EH (cell line): Measurements from ENCODE around the gene UPP2.

Experiments used
- DNase-seq: peaks from one replicate; pipeline ENCODE4 v3.0.0-alpha.2; 2015; ENCODE audit warnings: low read depth

Gene UPP2

DNA sequence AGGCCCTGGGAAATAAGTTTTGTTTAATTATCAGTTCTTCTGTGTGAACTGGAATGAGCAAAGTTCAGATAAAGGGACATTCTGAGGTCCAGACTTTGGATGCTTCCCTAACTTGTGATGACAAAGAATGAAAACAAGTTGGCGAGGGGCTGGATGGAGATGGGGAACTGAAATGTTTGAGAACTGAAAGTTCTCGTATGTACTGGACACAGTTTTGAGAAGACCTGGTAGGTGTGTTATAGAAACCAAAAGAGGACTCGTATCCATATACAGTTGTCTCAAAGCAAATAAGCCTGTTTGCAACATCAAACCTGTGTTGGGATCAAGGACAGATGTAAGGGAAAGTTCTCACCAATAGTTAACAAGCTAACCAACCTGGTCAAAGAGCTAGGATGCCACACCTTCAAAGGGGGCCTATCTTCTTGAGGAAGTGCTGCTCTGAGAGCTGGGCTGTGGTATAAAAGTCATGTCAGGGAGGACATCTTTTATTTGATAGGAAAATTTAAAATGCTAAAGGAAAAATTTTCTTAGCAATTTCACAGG is at the start of gene UPP2:
Gene UPP2 (plus strand): TSS at position 493 of the 543 bp plus-strand sequence. CDS start 188 bp downstream, outside the sequence.
- DNase-seq, result no peak

DNA sequence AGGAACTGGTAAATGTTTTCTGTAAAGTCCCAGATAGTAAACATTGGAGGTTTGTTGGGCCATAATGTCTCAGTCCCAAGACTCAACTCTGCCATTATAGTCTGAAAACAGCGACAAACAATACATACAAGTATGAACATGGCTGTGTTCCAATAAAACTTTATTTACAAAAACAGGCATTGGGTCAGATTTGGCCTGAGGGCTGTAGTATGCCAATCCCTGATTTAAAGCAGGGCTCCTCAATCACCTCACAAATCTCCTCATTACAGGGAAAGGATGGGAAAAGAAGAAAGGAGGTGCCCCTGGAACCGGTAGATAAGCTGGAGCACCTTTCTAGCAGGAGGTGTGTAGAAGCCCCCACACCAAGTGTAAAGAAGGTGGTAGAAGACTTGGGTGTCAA is 48.9 kb upstream of the UPP2 start:
- no peak for DNase-seq

DNA sequence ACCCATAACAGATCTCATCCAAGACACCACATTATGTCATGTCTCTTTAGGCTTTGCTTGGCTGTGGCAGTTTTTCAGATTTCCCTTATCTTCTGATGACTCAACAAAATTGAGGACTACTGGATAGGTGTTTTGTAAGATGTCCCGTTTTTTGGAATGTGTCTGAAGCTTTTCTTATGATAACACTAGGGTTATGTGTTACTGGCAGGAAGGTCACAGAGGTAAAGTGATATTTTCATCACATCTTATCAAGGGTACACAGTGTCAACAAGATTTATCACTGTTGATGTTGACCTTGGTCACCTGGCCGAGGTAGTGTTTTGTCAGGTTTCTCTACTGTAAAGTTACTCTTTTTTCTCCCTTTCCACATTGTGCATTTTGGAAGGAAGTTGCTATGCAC is 44.8 kb upstream of the UPP2 start:
- DNase-seq, result no peak

- no peak for DNase-seq
Observed at GRCh38 chr2:158060160-158060834, 41.4 kb upstream of the UPP2 start.

DNA sequence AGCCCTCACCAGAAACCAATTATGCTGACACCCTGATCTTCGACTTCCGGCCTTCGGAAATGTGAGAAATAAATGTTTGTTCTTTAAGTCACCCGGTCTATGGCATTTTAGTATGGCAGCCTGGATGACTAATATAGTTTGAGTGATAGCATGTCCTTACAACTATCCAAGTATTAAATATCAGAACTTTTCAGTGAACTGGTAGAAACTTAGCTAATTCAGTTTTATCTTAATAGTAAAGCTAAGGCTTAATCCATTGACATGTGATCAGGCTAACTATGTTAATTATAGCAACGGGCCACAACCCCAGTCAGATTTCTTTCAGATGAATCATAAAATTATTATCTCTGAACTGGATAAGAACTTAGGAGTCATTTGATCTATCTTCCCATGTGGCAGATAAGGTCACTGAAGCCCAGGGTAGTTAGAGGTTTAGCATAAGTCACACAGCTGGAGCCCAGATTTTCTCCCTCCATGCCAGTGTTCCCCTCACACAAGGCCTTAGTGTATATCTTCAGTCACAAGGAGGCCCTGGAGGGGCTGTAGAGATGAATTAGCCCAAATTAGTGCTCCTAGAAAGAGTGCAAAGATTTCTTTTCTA is 40.7 kb upstream of the UPP2 start:
- DNase-seq, result peak; percentile 46

DNA sequence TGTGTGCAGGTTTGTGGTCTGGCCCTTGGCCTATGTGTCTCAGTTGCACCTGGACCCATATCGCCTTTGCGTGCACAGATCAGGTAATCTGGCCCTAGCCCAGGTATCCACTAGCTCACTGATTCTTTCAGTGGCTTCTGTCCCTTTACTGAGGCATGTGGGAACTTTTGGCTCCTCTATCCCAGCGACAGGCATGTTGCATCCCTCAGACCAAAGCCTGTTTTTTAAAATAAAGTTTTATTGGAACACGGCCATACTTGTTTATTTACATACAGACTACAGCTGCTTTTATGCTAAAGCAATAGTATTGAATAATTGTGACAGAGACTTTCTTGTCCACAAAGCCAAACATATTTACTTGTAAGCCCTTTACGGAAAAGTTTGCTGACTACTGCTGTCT is 39.9 kb upstream of the UPP2 start:
- DNase-seq, result no peak

- no peak for DNase-seq
Observed at GRCh38 chr2:158066046-158066713, 35.5 kb upstream of the UPP2 start.

DNA sequence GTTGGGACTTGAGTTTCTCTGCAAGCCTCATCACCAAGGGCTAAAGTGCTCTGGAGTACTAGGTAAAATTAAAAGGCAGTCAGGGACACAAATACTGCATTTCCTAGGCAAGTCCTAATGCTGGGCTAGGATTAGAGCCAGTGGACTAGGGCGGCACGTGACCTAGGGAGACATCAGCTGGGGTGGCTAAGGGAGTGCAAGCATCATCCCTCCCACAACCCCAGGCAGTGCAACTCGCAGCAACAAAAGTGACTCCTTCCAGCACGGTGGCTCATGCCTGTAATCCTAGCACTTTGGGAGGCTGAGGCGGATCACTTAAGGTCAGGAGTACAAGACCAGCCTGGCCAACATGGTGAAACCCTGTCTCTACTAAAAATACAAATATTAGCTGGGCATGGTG is 30.7 kb upstream of the UPP2 start:
- DNase-seq, result no peak

GRCh38 chr2:158072361-158072760 is 29.3 kb upstream of the UPP2 start:
- no peak for DNase-seq

DNA sequence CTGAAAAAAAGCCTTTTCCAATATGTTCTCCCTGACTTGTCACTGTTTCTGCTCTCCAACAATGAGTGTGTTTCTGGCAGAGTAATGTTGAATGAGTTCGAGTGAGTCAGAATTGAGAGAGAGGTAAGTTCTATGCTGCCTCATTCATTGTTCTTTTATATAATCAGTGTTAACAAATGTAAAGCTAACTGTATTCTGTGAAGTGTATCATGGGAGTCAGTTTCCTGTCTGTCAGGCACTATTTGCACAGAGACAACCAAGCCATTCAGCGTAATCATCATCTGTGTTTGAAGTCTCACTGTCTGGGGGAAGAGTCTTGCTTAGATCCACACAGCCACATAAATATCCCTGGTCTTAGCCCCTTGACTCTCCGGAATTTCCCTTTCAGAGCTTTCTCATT is 22.0 kb upstream of the UPP2 start:
- DNase-seq, result no peak

GRCh38 chr2:158088093-158088492 is 13.6 kb upstream of the UPP2 start:
- no peak for DNase-seq

- DNase-seq, result no peak
Observed at GRCh38 chr2:158089322-158089721, 12.4 kb upstream of the UPP2 start.

- DNase-seq, result no peak
Observed at GRCh38 chr2:158091647-158092046, 10.0 kb upstream of the UPP2 start.

- no peak for DNase-seq
Observed at GRCh38 chr2:158094487-158095092, 7.1 kb upstream of the UPP2 start.

DNA sequence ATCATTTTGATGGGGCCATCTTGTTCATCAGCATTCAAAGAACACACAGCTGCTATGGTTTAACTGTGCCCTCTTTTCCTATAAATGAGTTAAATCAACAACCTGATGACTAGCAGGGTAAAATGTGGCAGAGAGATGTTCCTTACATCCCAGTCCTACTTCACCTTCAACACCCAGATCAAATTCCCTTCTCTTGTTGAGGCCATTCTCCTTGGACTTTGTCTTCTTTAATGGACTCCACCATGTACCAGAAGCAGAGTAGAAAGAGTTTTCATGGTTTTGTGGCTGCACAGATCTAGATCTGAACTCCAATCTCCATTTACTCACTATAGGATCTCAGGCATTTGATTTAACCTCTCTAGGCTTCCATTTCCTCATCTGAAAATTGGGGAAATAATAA is 6.4 kb upstream of the UPP2 start:
- no peak for DNase-seq

- DNase-seq, result no peak
Observed at GRCh38 chr2:158095912-158096311, 5.8 kb upstream of the UPP2 start.

DNA sequence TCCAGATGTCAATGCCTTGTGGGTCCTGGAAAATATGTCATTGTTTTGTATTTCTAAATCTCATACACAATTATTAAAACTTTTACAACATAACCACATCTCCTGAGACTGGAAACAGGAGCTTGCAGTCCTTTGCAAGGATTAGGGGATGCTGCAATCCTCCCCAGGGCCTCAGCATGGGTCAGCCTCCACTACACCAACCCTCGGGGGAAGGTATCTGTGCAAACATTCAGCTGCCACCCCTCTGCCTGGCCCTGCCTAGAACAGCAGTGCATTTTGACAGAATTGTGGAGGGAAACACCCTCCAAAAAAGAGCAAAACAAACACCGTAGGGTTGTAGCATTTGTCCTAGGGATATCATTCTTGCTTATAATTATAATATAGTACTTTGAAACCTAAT is 4.2 kb upstream of the UPP2 start:
- DNase-seq, result no peak

DNA sequence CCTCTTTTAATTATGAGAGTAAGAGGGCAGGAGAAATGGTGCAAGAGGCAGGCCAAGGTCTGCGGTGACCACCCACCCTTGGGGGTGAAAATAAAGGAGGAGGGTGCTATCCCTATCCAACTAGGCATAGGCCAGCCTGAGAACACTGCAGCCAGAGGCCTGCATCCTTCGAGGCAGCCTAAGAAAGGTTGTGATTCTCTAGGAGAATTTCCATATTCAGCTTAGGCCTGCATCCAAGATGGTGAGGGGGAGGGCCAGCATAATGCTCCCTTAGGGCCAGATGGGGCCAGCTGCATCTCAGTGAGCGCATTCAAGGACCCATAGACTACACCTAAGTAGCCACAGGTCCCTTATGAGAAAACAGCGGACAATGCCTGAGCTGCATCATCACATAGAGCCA is 3.5 kb upstream of the UPP2 start:
- no peak for DNase-seq

- DNase-seq, result no peak
Observed at GRCh38 chr2:158099716-158100115, 2.0 kb upstream of the UPP2 start.

GRCh38 chr2:158100411-158100810 is 1.3 kb upstream of the UPP2 start:
- no peak for DNase-seq

- no peak for DNase-seq
Observed at GRCh38 chr2:158102446-158102845, 770 bp downstream of the UPP2 start.

- no peak for DNase-seq
Observed at GRCh38 chr2:158103411-158104012, 1.8 kb downstream of the UPP2 start.
